HG03520 (cell line): ENCODE data around the gene IMPA2.
A peak's percentile ranks its signal among the peaks of the same experiment; 100 is the strongest.
"Not testable (repeated sequence)": the region's sequence is repeated elsewhere in the genome, so short reads cannot be mapped to it uniquely, and the experiment has no call there.

Source experiments
- ATAC-seq: cut with Tn5 transposase; IDR thresholded peaks from one replicate; pipeline ENCODE4 v1.9.1; 2021; ENCODE audit warnings: mild to moderate bottlenecking, moderate library complexity; ENCODE audit not compliant: unreplicated experiment

The IMPA2 gene

GRCh38 chr18:11960743-11961380 lies 20.4 kb upstream of the IMPA2 start:
- no peak for ATAC-seq

GRCh38 chr18:11962597-11962996 lies 18.7 kb upstream of the IMPA2 start:
- ATAC-seq: no peak

GRCh38 chr18:11963991-11964484 lies 17.3 kb upstream of the IMPA2 start:
- no peak for ATAC-seq

- no peak for ATAC-seq
These were observed 11.1 kb upstream of the IMPA2 start for GRCh38 chr18:11969904-11970835.

GRCh38 chr18:11970836-11971226 lies 10.5 kb upstream of the IMPA2 start:
- not testable (repeated sequence) for ATAC-seq

GRCh38 chr18:11972371-11973174 lies 8.7 kb upstream of the IMPA2 start:
- no peak for ATAC-seq

GRCh38 chr18:11974741-11975325 lies 6.5 kb upstream of the IMPA2 start:
- no peak for ATAC-seq

GRCh38 chr18:11975723-11976122 lies 5.6 kb upstream of the IMPA2 start:
- no peak for ATAC-seq

- no peak for ATAC-seq
These were observed 4.8 kb upstream of the IMPA2 start for GRCh38 chr18:11976315-11977152.

- ATAC-seq: no peak
These were observed 4.2 kb upstream of the IMPA2 start for GRCh38 chr18:11977153-11977466.

- ATAC-seq: no peak
These were observed 2.4 kb upstream of the IMPA2 start for GRCh38 chr18:11978956-11979355.

- no peak for ATAC-seq
These were observed 1.2 kb upstream of the IMPA2 start for GRCh38 chr18:11980163-11980493.

- ATAC-seq: peak; percentile 91
These were observed 664 bp upstream of the IMPA2 start for GRCh38 chr18:11980494-11981191.

GRCh38 chr18:11981543-11982366 lies 448 bp downstream of the IMPA2 start:
- ATAC-seq: peak; percentile 23

- no peak for ATAC-seq
These were observed 1.7 kb downstream of the IMPA2 start for GRCh38 chr18:11982981-11983380.

GRCh38 chr18:11983592-11983991 lies 2.3 kb downstream of the IMPA2 start:
- ATAC-seq: no peak

- ATAC-seq: no peak
These were observed 2.8 kb downstream of the IMPA2 start for GRCh38 chr18:11984091-11984490.

- ATAC-seq: no peak
These were observed 4.3 kb downstream of the IMPA2 start for GRCh38 chr18:11985586-11985985.

- no peak for ATAC-seq
These were observed 4.8 kb downstream of the IMPA2 start for GRCh38 chr18:11986061-11986460.
